Activated T-cell treated with anti-CD3 and anti-CD28 coated beads, Interleukin-2, amount 50 U/mL, for 72 hours (primary cell): ENCODE data around the gene CYBC1. TPM values are rescaled to one million over a fixed set of nuclear protein-coding genes. Genes with fewer than 3 reads are reported as not detected.
A peak's percentile ranks its signal among the peaks of the same experiment; 100 is the strongest.

Experiments
- ATAC-seq, 2 donors: fragments of 150-1000 bp; cut with Tn5 transposase; replicated peaks in 1 of 2; 2 replicates each; pipeline ENCODE4 v1.10.0; 2021; ENCODE audit warnings: moderate library complexity in 2 of 2, mild to moderate bottlenecking in 1 of 2
- DNase-seq, 2 donors: peaks; one replicate each; pipeline ENCODE4 v3.0.0; 2021 to 2022; ENCODE audit warnings: mixed read lengths in 1 of 2
- H3K27ac Mint-ChIP-seq: one replicate; pipeline ENCODE4 v1.8.0; 2022; ENCODE audit warnings: mild to moderate bottlenecking, moderate library complexity, mixed read lengths
- H3K27me3 Mint-ChIP-seq: one replicate; pipeline ENCODE4 v1.8.0; 2022; ENCODE audit warnings: low read depth, mixed read lengths
- H3K36me3 Mint-ChIP-seq, 2 donors: one replicate each; pipeline ENCODE4 v1.8.0; 2022; ENCODE audit warnings: mixed read lengths in 2 of 2, mild to moderate bottlenecking in 1 of 2; ENCODE audit not compliant: insufficient read depth in 2 of 2
- H3K4me1 Mint-ChIP-seq: one replicate; pipeline ENCODE4 v1.8.0; 2022; ENCODE audit warnings: low read depth, mixed read lengths
- H3K4me3 Mint-ChIP-seq, 2 donors: one replicate each; pipeline ENCODE4 v1.8.0; 2022; ENCODE audit warnings: mild to moderate bottlenecking in 2 of 2, mixed read lengths in 2 of 2, moderate library complexity in 2 of 2
- H3K9me3 Mint-ChIP-seq, 2 donors: one replicate each; pipeline ENCODE4 v1.8.0; 2022; ENCODE audit warnings: mixed read lengths in 2 of 2
- total RNA-seq, 2 donors: library from RNA; stranded (reverse); gene quantifications; one replicate each; pipeline ENCODE4 v1.2.3, GENCODE V29; 2022

Gene CYBC1
- total RNA-seq, 2 donors from 2014 or later = 256 to 300 TPM

DNA sequence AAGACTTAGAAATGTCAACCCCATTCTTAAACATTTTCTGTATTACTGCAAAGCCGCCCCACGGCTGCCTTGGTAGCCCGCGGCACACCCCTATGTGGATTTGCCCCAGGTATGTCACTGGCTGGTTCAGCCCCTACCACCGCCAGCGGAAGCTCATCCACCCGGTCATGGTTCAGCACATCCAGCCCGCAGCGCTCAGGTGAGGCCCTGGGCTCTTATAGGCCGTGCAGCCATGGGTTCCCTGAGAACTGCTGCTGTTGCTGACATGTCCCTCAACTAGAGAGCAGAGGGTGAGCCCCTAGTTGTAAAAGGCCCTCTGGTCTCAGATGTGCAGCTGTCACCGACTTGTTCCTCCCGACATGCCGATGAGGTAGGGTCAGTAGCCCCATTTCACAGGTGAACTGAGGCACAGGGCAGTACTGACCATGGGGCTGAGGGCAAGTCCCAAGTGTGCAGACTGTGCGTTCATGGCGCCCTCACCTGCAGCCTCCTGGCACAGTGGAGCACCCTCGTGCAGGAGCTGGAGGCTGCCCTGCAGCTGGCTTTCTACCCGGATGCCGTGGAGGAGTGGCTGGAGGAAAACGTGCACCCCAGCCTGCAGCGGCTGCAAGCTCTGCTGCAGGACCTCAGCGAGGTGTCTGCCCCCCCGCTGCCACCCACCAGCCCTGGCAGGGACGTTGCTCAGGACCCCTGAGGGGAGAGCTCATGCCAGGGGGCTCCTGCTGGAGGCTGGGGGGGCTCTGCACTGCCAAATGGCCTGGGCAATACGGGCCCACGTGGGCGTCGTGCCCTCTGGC, 8.7 kb downstream of the CYBC1 start:
- no peak for DNase-seq
- Mint-ChIP-seq H3K4me3 (no peak overlapping the region), H3K9me3 (no peaks in the 10 kb centered on the region), H3K36me3 (peaks cover 0 to 5% of the 10 kb centered on the region in 2 donors), H3K4me1 (peaks cover 20% of the 10 kb centered on the region), H3K27ac (peak overlapping the region; percentile 81), H3K27me3 (no peaks in the 10 kb centered on the region)
- no peak for ATAC-seq

DNA sequence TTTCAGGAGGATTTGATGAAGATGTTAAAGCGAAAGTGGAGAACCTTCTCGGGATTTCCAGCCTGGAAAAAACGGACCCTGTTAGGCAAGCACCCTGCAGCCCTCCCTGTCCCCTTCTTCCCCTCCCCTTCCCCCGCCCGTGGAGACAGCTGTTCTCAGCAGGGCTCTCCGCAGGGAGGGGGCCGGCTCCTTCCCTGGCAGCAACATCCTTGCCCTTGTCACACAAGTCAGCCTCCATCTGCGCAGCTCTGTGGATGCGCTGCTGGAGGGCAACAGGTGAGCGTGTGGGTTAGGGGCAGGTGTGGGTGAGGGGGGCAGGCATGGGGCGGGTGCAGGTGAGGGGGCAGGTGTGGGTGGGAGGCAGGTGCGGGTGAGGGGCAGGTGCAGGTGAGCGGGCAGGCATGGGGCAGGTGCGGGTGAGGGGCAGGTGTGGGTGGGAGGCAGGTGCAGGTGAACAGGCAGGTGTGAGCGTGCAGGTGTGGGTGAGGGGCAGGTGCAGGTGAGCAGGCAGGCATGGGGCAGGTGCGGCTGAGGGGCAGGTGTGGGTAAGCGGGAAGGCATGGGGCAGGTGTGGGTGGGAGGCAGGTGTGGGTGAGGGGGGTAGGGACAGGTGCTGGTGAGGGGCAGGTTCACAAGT, 9.4 kb downstream of the CYBC1 start:
- Mint-ChIP-seq H3K27me3 (no peaks in the 10 kb centered on the region), H3K36me3 (peaks cover 0 to 1% of the 10 kb centered on the region in 2 donors), H3K4me3 (no peak overlapping the region), H3K4me1 (peaks cover 12% of the 10 kb centered on the region), H3K9me3 (no peaks in the 10 kb centered on the region), H3K27ac (peak overlapping the region; percentile 81)
- DNase-seq = no peak
- ATAC-seq = no peak

DNA sequence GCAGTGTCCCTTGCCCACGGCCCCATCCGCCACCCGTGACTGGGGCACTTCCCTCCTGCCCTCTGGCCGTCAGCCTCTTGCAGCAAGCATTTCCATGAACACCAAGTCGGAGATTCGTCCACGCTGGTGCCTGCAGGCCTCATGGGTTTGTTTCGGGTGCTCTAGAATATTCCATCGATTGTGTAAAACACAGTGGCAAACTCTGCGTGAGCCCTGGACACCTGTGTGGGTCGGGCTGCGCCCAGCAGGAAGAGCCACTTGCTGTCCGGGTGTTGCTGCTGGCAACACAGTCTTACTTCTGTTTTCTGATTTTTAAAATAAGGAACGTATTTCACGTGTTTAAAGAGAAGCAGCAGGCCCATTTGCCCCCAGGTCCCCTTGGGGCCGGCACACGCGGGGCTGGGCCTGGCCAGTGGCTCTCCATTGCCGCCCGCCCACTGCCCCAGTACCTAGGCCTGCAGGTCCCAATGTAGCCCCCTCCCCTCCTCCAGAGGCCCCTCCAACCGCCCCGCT, 10.0 kb downstream of the CYBC1 start:
- H3K27me3 Mint-ChIP-seq = no peaks in the 10 kb centered on the region
- H3K9me3 Mint-ChIP-seq = no peaks in the 10 kb centered on the region
- no peak overlapping the region for H3K27ac Mint-ChIP-seq
- DNase-seq (no peak), ATAC-seq (no peak)
- H3K4me1 Mint-ChIP-seq = peaks cover 7% of the 10 kb centered on the region
- H3K36me3 Mint-ChIP-seq = no peaks in the 10 kb centered on the region
- no peak overlapping the region for H3K4me3 Mint-ChIP-seq

DNA sequence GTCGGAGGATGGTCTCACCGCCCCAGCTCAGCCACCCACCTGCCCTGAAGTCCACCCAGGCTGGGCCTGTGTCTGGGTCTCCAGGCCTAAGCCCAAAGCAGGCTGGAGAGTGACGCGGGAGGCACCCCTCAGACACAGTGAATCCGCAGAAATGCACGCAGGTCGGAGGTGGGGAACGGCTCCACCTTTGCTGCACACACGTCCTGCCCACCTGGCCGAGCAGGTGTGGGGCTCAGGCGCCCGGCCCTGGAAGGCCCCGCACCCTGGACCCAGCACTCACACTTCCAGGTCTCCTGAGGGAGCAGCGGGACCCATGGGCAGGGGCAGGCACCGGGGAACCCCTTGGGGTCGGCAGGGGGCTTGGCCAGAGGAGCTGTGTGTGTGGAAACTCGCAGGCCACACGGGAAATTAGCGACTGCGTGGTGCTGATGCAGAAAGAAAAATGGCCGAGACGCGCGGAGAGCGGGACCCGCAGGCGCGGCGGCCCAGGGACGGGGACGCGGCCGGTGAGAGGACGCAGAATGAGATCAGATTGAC, 10.7 kb downstream of the CYBC1 start:
- H3K27ac Mint-ChIP-seq = no peak overlapping the region
- H3K36me3 Mint-ChIP-seq = no peaks in the 10 kb centered on the region
- H3K4me1 Mint-ChIP-seq = peaks cover 7% of the 10 kb centered on the region
- DNase-seq (no peak), ATAC-seq (no peak)
- H3K9me3 Mint-ChIP-seq = no peaks in the 10 kb centered on the region
- H3K4me3 Mint-ChIP-seq = no peak overlapping the region
- H3K27me3 Mint-ChIP-seq = no peaks in the 10 kb centered on the region

DNA sequence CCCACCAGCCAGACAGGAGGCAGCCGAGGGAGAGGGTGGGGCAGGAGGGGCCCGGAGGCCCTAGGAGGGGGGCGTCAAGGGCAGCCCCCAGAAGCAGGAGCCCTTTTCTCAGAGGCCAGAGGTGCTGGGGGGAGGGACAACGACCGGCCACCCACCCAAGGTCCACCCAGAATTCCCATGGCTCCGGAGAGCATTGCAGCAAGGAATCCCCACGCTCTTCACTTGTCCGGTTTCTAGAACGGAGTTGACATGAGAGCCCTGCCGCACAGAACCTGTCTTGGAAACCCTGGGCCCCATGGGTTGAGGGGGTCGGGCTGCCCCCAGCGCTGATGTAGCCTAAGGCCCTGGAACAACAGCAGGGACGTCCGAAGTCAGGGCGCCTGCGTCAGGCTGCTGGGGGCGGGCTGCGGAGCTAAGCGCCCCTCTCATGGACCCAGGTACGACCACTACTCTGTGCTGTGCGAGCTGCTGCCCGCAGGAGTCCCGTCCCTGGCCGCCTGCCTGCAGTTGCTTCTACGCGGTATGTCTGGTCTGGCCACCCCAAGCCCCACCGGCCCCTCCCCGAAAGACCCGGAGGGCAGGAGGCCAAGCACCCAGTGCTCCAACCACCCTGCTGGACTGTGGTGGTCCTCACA, 11.2 kb downstream of the CYBC1 start:
- Mint-ChIP-seq H3K4me3 (no peak overlapping the region), H3K27ac (no peak overlapping the region)
- no peak for ATAC-seq

DNA sequence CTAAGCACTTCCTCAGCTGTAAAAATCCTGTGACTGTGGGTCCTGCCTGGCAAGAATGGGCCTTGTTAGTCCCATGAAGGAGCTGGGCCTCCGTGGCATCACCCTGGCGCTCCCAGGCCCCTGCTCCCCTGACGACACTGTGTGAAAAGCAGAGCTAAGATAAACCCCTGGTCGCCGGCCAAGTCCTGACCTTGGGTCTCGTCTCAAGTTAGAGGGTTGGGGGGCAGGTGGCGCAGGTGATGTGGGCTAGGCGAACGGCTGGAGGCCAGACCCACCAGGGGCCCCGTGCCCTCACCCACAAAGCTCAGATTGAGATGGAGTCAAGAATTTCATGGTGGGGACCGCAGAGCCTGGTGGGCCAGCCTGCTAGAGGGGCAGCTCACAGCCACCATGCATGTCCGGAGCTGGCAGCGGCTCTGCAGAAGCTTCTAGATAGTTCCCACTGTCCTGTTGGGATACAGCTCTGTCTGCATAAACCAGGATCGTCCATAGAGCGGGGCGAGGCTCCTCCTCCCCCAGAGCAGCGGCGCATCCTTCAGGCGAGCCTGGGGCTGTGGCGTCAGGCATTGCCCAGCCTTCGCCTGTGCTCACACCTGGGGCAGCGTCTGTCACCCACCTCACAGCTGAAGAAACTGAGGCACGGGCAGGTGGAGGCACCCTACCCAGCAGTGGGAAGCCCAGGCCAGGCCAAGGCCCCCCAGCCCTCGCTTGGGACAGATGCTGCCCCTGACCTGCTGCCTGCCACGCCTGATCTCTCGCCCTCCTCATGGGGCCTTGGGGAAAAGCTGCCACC, 12.0 kb downstream of the CYBC1 start:
- Mint-ChIP-seq H3K4me1 (peaks cover 16% of the 10 kb centered on the region), H3K27me3 (no peaks in the 10 kb centered on the region), H3K36me3 (no peaks in the 10 kb centered on the region), H3K27ac (no peak overlapping the region), H3K9me3 (no peaks in the 10 kb centered on the region), H3K4me3 (no peak overlapping the region)
- DNase-seq = no peak
- no peak for ATAC-seq

More for the DNA sequence above, 11.2 kb downstream of the CYBC1 start:
- Mint-ChIP-seq H3K9me3 (no peaks in the 10 kb centered on the region), H3K4me1 (peaks cover 12% of the 10 kb centered on the region), H3K27me3 (no peaks in the 10 kb centered on the region), H3K36me3 (no peaks in the 10 kb centered on the region)
- DNase-seq = no peak

DNA sequence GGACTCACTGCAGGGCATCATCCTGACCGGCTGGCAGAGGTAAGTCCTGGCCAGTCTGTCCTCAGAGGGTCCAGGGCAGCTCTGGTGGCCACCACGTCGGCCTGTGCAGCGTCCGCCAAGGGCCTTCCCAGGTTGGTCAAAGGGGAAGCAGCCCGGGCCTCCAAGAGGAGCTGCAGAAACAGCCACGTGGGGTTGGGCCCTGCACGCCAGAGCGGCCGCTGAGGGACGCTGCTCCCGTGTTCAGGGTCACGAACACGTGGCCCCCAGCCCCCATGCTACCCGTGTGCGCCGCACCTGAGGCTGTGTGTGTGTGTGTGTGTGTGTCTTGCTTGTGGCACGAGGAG, 13.3 kb downstream of the CYBC1 start:
- peaks cover 10% of the 10 kb centered on the region for H3K4me1 Mint-ChIP-seq
- H3K4me3 Mint-ChIP-seq = no peak overlapping the region
- DNase-seq (no peak), ATAC-seq (no peak)
- H3K27me3 Mint-ChIP-seq = no peaks in the 10 kb centered on the region
- no peak overlapping the region for H3K27ac Mint-ChIP-seq
- H3K9me3 Mint-ChIP-seq = no peaks in the 10 kb centered on the region
- H3K36me3 Mint-ChIP-seq = no peaks in the 10 kb centered on the region

DNA sequence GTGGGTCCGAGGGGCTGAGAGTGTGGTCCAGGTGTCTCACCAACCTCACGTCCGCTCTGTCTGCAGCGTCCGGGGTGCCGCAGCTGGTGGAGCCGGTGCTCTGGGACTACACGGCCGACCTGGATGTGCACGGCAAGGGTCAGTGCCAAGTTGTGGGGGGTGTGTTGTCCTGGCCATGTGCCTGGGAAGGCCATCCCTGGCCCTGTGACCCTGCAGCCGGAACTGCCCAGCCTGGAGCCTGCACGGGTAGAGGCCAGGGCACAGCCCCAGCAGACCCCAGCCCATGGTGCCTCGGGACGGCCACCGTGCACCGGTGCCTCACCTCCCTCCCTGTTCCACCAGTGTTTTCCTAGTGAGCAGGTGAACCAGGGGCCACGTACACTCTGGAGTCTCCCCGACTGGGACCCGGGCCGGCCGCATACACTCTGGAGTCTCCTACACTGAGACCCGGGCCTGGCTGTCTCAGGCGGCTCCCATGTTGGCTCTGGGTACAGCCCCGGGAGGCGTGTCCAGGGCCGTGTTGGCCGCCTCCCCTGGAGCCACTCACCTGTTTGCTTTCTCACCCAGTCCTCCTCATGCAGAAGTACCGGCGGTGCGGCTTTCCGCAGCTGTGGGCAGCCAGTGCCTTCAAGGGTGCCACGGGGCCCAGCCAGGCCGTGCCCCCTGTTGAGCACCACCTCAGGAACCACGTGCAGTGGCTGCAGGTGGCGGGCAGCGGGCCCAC, 13.8 kb downstream of the CYBC1 start:
- no peaks in the 10 kb centered on the region for H3K27me3 Mint-ChIP-seq
- peaks cover 10% of the 10 kb centered on the region for H3K4me1 Mint-ChIP-seq
- no peak overlapping the region for H3K4me3 Mint-ChIP-seq
- no peaks in the 10 kb centered on the region for H3K9me3 Mint-ChIP-seq
- H3K36me3 Mint-ChIP-seq = no peaks in the 10 kb centered on the region
- peak in 1 of 2 donors; percentile 9 for ATAC-seq
- no peak for DNase-seq
- H3K27ac Mint-ChIP-seq = no peak overlapping the region

DNA sequence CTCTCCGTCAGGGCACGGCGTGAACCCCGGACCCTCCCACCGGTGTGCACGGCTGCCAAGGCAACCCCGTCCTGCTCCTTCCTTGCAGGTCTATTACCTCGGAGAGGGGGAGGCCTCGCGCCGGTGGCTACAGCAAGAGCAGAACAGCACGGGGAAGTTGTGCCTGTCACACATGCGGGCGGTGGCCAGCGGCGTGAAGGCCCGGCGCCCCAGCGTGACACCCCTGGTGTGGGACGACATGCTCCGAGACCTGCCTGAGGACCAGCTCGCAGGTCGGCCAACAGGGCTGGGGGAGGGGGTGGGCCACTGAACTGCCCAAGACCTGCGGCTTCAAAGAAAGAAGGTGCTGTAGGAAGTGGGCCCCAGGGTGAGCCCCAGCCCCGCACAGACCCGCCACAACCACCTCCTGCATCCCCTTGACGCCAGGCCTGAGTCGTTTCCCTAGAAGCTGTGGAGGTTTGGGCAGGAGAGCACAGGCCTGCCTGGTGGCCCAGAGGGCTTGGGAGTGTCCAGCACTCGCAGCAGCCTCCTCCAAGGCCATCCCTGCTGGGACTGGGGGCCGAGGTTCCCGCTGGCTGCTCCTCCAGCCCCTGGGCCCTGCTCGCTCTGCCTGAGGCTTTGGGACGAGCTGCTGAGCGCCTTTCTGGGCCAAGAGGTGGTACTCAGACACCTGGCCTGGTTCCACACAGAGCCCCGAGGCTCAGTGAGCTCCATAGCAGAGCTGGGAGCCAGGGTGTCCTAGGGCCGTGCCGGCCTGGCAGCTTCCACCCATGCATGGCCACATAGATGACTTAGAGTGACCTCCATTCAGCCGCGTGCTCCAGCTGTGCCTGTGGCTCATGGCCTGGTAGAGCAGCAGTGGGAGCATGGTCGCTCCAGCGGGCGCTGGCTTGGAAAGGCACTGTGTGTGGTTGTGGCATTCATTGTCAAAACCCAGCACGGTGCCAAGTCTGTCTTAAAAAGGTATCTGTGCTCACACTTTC, 14.7 kb downstream of the CYBC1 start:
- H3K4me1 Mint-ChIP-seq = peaks cover 10% of the 10 kb centered on the region
- H3K4me3 Mint-ChIP-seq = no peak overlapping the region
- no peak for ATAC-seq
- no peak overlapping the region for H3K27ac Mint-ChIP-seq
- no peaks in the 10 kb centered on the region for H3K27me3 Mint-ChIP-seq
- no peaks in the 10 kb centered on the region for H3K9me3 Mint-ChIP-seq
- DNase-seq = no peak
- no peaks in the 10 kb centered on the region for H3K36me3 Mint-ChIP-seq

DNA sequence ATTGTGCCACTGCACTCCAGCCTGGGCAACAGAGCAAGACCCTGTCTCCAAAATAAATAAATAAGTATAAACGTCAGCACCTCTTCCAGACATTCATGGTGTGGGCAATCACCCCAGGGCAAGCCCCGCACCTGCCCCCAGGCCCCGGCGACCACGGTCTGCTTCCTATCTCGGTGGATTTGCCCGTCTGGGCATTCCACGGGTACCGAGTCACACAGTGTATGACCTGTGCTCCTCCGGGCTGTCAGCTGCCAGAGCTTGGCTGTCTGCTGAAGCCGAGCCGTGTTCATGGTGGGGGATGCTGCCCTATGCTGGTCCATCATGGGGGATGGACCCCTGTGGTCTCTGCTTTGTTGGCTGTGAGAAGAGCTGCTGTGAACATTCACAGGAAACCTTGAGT, 15.4 kb downstream of the CYBC1 start:
- ATAC-seq (no peak), DNase-seq (no peak)
- H3K4me1 Mint-ChIP-seq = peaks cover 10% of the 10 kb centered on the region
- no peaks in the 10 kb centered on the region for H3K27me3 Mint-ChIP-seq
- H3K9me3 Mint-ChIP-seq = no peaks in the 10 kb centered on the region
- peaks cover 0 to 2% of the 10 kb centered on the region in 2 donors for H3K36me3 Mint-ChIP-seq
- no peak overlapping the region for H3K27ac Mint-ChIP-seq
- H3K4me3 Mint-ChIP-seq = no peak overlapping the region

DNA sequence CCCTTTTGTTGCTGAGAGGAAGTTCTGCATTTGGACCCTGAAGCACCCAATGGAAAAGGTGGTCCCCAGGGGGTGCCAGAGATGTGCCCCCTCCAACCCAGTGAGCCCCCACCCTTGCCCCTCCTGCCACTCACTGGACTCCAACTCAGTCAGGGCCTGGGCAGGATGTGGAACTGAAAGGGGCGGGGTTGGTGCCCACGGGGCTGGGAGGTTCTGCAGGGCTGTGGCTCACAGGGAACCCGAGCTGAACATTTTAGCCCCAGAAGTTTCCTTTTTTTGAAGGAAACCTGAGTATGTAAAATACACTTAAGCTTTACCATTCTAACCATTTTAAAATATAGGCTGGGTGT, 16.4 kb downstream of the CYBC1 start:
- Mint-ChIP-seq H3K4me3 (no peak overlapping the region), H3K4me1 (peaks cover 18% of the 10 kb centered on the region), H3K27me3 (no peaks in the 10 kb centered on the region), H3K27ac (no peak overlapping the region), H3K9me3 (no peaks in the 10 kb centered on the region), H3K36me3 (peaks cover 0 to 5% of the 10 kb centered on the region in 2 donors)
- peak; percentile 28 to 49 for ATAC-seq
- DNase-seq = peak in 1 of 2 donors; percentile 35
